ENCODE data around the gene ZNF212. TPM values are rescaled to one million over a fixed set of nuclear protein-coding genes. Genes with fewer than 3 reads are reported as not detected.

ZNF212 gene
- total RNA-seq, 6 experiments from 2014 or later: 6.2 to 8.2 (median 6.3) TPM

- TF ChIP-seq CTCF (IDR thresholded peaks at IDR 0.05): no peak
- H3K4me3 Mint-ChIP-seq: no peak overlapping the region
Measured at GRCh38 chr7:149252378-149252777, 12.9 kb downstream of the ZNF212 start.

GRCh38 chr7:149253665-149254064, 14.2 kb downstream of the ZNF212 start:
- no peak for DNase-seq
- Mint-ChIP-seq H3K4me1 (ENCODE audit: low read depth) (peaks cover 29% of the 10 kb centered on the region), H3K36me3 (ENCODE audit: low read depth) (peaks cover 21% of the 10 kb centered on the region), H3K9me3 (no peaks in the 10 kb centered on the region), H3K27ac (no peak overlapping the region), H3K4me3 (no peak overlapping the region), H3K27me3 (ENCODE audit: insufficient read depth) (no peaks in the 10 kb centered on the region)
- no peak for TF ChIP-seq CTCF (IDR thresholded peaks at IDR 0.05)

More at GRCh38 chr7:149252378-149252777, 12.9 kb downstream of the ZNF212 start:
- H3K27me3 Mint-ChIP-seq (ENCODE audit: insufficient read depth): no peaks in the 10 kb centered on the region
- H3K4me1 Mint-ChIP-seq (ENCODE audit: low read depth): peaks cover 29% of the 10 kb centered on the region
- DNase-seq: no peak
- H3K9me3 Mint-ChIP-seq: no peaks in the 10 kb centered on the region
- no peak overlapping the region for H3K27ac Mint-ChIP-seq
- peaks cover 13% of the 10 kb centered on the region for H3K36me3 Mint-ChIP-seq (ENCODE audit: low read depth)

- no peak overlapping the region for H3K4me3 Mint-ChIP-seq
- no peaks in the 10 kb centered on the region for H3K9me3 Mint-ChIP-seq
- H3K36me3 Mint-ChIP-seq (ENCODE audit: low read depth): peaks cover 21% of the 10 kb centered on the region
- DNase-seq: no peak
- no peak for TF ChIP-seq CTCF (IDR thresholded peaks at IDR 0.05)
- no peak overlapping the region for H3K27ac Mint-ChIP-seq
- peaks cover 25% of the 10 kb centered on the region for H3K4me1 Mint-ChIP-seq (ENCODE audit: low read depth)
- no peaks in the 10 kb centered on the region for H3K27me3 Mint-ChIP-seq (ENCODE audit: insufficient read depth)
Measured at GRCh38 chr7:149254181-149254858, 14.9 kb downstream of the ZNF212 start.

- H3K4me1 Mint-ChIP-seq (ENCODE audit: low read depth): peaks cover 23% of the 10 kb centered on the region
- TF ChIP-seq CTCF (IDR thresholded peaks at IDR 0.05): no peak
- peaks cover 21% of the 10 kb centered on the region for H3K36me3 Mint-ChIP-seq (ENCODE audit: low read depth)
- no peaks in the 10 kb centered on the region for H3K27me3 Mint-ChIP-seq (ENCODE audit: insufficient read depth)
- H3K9me3 Mint-ChIP-seq: no peaks in the 10 kb centered on the region
- no peak for DNase-seq
- no peak overlapping the region for H3K4me3 Mint-ChIP-seq
- no peak overlapping the region for H3K27ac Mint-ChIP-seq
Measured at GRCh38 chr7:149255174-149255573, 15.7 kb downstream of the ZNF212 start.

- Mint-ChIP-seq H3K4me1 (ENCODE audit: low read depth) (peaks cover 32% of the 10 kb centered on the region), H3K36me3 (ENCODE audit: low read depth) (peaks cover 21% of the 10 kb centered on the region), H3K27me3 (ENCODE audit: insufficient read depth) (no peaks in the 10 kb centered on the region), H3K4me3 (no peak overlapping the region), H3K27ac (peak overlapping the region; percentile 70; the same call in 1 of the 2 replicates), H3K9me3 (no peaks in the 10 kb centered on the region)
- no peak for DNase-seq
- TF ChIP-seq CTCF (IDR thresholded peaks at IDR 0.05): no peak
Measured at GRCh38 chr7:149256568-149256967, 17.1 kb downstream of the ZNF212 start.
